Measurements from ENCODE around the gene EBPL. TPM values are rescaled to one million over a fixed set of nuclear protein-coding genes. Genes with fewer than 3 reads are reported as not detected.
"Not testable (repeated sequence)": the region's sequence is repeated elsewhere in the genome, so short reads cannot be mapped to it uniquely, and the experiment has no call there.

EBPL gene
- total and polyA plus RNA-seq, 2 experiments from 2014 or later = 75.1 to 104 TPM

DNA sequence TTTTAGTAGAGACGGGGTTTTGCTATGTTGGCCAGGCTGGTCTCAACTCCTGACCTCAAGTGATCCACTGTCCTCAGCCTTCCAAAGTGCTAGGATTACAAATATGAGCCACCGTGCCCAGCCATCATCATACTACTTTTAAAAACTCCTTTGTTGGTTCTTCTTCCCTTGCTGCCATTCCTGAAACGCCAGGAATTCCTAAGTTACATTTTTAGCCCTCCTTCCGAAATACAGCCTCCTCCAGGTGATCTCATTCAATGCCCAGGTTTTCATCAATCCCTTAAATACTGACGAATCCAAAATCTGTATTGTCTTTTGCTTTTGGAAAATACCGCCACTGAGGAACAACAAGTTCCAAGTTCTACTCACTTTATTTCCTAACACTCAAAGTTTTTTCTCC is 25.3 kb upstream of the EBPL start:
- Histone ChIP-seq H3K27ac (no peak overlapping the region), H3K4me3 (no peak overlapping the region), H3K4me1 (ENCODE audit: low read depth) (no peaks in the 10 kb centered on the region), H3K9me3 (ENCODE audit: low read depth) (no peaks in the 10 kb centered on the region), H3K36me3 (peaks cover 41% of the 10 kb centered on the region), H3K27me3 (no peaks in the 10 kb centered on the region)
- DNase-seq (ENCODE audit: low read depth in 1 of 2, low spot score in 1 of 2) = no peak
- TF ChIP-seq, protein P1, sequence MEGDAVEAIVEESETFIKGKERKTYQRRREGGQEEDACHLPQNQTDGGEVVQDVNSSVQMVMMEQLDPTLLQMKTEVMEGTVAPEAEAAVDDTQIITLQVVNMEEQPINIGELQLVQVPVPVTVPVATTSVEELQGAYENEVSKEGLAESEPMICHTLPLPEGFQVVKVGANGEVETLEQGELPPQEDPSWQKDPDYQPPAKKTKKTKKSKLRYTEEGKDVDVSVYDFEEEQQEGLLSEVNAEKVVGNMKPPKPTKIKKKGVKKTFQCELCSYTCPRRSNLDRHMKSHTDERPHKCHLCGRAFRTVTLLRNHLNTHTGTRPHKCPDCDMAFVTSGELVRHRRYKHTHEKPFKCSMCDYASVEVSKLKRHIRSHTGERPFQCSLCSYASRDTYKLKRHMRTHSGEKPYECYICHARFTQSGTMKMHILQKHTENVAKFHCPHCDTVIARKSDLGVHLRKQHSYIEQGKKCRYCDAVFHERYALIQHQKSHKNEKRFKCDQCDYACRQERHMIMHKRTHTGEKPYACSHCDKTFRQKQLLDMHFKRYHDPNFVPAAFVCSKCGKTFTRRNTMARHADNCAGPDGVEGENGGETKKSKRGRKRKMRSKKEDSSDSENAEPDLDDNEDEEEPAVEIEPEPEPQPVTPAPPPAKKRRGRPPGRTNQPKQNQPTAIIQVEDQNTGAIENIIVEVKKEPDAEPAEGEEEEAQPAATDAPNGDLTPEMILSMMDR (IDR thresholded peaks at IDR 0.05; ENCODE audit: low read depth, low read length) = no peak

- peaks cover 31% of the 10 kb centered on the region for H3K36me3 ChIP-seq
These were observed 23.5 kb upstream of the EBPL start for GRCh38 chr13:49714757-49715156.

DNA sequence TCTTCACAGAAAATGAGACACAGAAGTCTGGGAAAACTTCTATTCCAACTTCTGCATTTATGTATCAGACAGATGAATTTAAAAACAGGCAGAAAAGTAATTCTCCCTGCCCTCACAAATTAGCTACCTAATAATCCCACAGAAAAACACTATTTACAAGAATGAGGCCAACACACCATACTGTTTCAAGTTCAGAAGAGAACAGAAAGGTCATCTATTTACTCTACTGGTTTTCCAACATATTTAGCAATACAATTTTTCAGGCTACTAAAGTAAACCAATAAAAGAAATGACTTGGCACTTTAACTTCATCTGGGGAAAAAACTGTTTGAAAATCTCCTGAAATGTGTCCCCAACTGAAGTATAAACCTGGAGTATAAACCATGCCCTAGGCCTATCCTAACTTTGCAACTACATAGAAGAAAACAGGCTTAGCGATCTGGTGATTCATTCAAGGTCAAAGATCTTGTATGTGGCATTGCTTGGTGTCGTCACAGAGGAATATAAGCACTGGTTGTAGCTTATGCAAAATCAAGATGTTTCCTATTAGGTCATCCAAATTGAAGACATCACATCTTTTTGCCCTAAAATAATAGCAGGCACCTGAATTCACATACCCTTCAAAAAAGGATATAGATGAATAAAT is 20.1 kb upstream of the EBPL start:
- H3K27ac ChIP-seq = peak overlapping the region; percentile 61

More at GRCh38 chr13:49714757-49715156, 23.5 kb upstream of the EBPL start:
- H3K4me3 ChIP-seq = no peak overlapping the region
- H3K9me3 ChIP-seq (ENCODE audit: low read depth) = no peaks in the 10 kb centered on the region
- TF ChIP-seq, protein P1 (IDR thresholded peaks at IDR 0.05; ENCODE audit: low read depth, low read length) = no peak
- DNase-seq (ENCODE audit: low read depth in 1 of 2, low spot score in 1 of 2) = no peak
- no peaks in the 10 kb centered on the region for H3K4me1 ChIP-seq (ENCODE audit: low read depth)
- no peak overlapping the region for H3K27ac ChIP-seq
- H3K27me3 ChIP-seq = no peaks in the 10 kb centered on the region

GRCh38 chr13:49704264-49704663 is 13.0 kb upstream of the EBPL start:
- DNase-seq (ENCODE audit: low read depth in 1 of 2, low spot score in 1 of 2) = not testable (repeated sequence)
- peaks cover 47% of the 10 kb centered on the region for H3K36me3 ChIP-seq

More for the DNA sequence above, 20.1 kb upstream of the EBPL start:
- H3K27me3 ChIP-seq = no peaks in the 10 kb centered on the region
- no peak overlapping the region for H3K4me3 ChIP-seq
- H3K4me1 ChIP-seq (ENCODE audit: low read depth) = no peaks in the 10 kb centered on the region
- TF ChIP-seq, protein P1 (IDR thresholded peaks at IDR 0.05; ENCODE audit: low read depth, low read length) = no peak
- H3K36me3 ChIP-seq = peaks cover 20% of the 10 kb centered on the region
- H3K9me3 ChIP-seq (ENCODE audit: low read depth) = no peaks in the 10 kb centered on the region
- peak in 1 of 2 donors; percentile 79 for DNase-seq (ENCODE audit: low read depth in 1 of 2, low spot score in 1 of 2)

GRCh38 chr13:49701491-49701890 is 10.2 kb upstream of the EBPL start:
- DNase-seq (ENCODE audit: low read depth in 1 of 2, low spot score in 1 of 2) = no peak
- Histone ChIP-seq H3K27me3 (no peaks in the 10 kb centered on the region), H3K27ac (no peak overlapping the region), H3K4me1 (ENCODE audit: low read depth) (no peaks in the 10 kb centered on the region), H3K4me3 (no peak overlapping the region), H3K9me3 (ENCODE audit: low read depth) (no peaks in the 10 kb centered on the region), H3K36me3 (peaks cover 38% of the 10 kb centered on the region)
- TF ChIP-seq, protein P1 (IDR thresholded peaks at IDR 0.05; ENCODE audit: low read depth, low read length) = no peak

More at GRCh38 chr13:49704264-49704663, 13.0 kb upstream of the EBPL start:
- not testable (repeated sequence) for H3K9me3 ChIP-seq (ENCODE audit: low read depth); H3K4me3 ChIP-seq; H3K27me3 ChIP-seq; H3K4me1 ChIP-seq (ENCODE audit: low read depth); H3K27ac ChIP-seq

GRCh38 chr13:49697468-49697867 is 6.2 kb upstream of the EBPL start:
- H3K4me3 ChIP-seq = no peak overlapping the region
- TF ChIP-seq, protein P1 (IDR thresholded peaks at IDR 0.05; ENCODE audit: low read depth, low read length) = no peak
- no peaks in the 10 kb centered on the region for H3K4me1 ChIP-seq (ENCODE audit: low read depth)
- no peak for DNase-seq (ENCODE audit: low read depth in 1 of 2, low spot score in 1 of 2)
- H3K27ac ChIP-seq = no peak overlapping the region
- H3K27me3 ChIP-seq = no peaks in the 10 kb centered on the region
- peaks cover 19% of the 10 kb centered on the region for H3K36me3 ChIP-seq
- no peaks in the 10 kb centered on the region for H3K9me3 ChIP-seq (ENCODE audit: low read depth)

All from cardiac muscle cell (in vitro differentiated cells and primary cell).